HG03060 (cell line): ENCODE data around the gene KIRREL3.

Source experiments
- ATAC-seq: cut with Tn5 transposase; IDR thresholded peaks from one replicate; pipeline ENCODE4 v1.9.1; 2021; ENCODE audit warnings: low read depth, moderate number of reproducible peaks; ENCODE audit not compliant: unreplicated experiment

Gene KIRREL3

DNA sequence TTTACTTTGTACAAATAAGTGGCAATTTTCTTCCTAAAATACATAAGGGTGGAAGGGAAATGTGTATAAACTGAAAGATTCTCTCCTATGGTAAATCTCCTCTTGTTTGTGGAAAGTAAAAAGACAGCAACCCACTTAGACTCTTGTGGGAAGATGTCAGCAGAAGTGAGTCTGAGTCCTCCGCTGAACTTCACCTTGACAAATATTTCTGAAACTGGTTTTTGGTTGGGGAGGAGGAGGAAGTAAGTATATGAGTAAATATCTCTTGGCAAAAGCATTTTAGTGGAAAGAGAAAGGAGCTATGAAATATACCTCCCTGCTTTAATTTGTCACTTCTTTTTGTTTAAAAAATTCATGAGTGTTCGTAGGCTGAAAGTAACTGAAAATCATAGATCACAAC lies 196.2 kb downstream of the KIRREL3 start:
- ATAC-seq = no peak

DNA sequence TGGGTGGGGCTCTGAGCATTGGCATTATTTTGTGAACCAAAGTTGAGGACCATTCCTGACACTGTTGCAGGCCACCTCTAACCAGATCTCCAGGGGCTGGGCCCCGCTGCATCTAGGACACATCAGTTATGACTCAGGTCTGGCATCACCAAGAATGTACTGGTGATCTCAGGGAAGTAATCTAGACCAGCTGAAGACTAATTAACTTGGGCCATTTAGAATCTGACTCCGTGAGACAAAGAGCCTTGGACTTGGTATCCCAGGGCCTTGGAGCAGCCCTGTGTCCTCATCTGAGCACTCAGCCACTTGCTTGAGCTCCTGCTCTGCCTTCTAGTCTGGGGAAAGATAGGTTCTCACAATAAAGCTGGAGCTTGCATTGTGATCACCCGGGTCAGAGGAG lies 200.6 kb downstream of the KIRREL3 start:
- no peak for ATAC-seq

DNA sequence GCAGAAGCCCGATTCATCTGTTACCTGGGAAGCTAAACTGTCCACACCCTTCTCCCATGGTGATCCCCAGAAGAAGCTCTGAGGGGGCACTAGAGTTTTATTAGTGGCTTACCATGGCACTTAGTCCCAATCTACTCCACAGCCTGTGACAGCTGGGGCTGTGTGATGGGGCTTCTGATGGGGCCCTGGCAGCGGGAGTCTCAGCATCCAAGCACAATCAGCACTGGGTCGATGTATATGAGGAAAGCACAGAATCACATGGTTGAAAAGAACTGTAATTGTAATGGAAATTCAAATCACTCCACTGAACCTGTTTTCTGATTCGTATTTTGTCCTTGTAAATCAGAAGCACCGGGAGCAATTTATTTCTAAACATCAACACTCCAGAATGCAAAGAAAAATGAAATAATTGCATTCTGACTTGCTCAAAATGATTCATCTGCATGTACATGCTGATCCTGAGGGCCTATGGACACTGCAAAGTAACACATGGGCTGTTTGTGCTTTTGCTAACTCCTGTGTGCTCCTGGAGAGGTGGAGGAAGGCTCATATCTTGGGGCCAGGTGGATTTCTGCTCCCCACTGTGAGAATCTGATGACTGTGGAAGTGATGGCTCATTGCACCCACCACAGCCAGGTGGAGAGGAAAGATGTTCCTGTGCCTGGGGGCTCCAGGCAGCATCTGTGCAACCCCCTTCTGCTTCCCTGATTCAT lies 203.0 kb downstream of the KIRREL3 start:
- no peak for ATAC-seq

- ATAC-seq = no peak
These were observed 207.0 kb downstream of the KIRREL3 start for GRCh38 chr11:126793596-126793995.

DNA sequence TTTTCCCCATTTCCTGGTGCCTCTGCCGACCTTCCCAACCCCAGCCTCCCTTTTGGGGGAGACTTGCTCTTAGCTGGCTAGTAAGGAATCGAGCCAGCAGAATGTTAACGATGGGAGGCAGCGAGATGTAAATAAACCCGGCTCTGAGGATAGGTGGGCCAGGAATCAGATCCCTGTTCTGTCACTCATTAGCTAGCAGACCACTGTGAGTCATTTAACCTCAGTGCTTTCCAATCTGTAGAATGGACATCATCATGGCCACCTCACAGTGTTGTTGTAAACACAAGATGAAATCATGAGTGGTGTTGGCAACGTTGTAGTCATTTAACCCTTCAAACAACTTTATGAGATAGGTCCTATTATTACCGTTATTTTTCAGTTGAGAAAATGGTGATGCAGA lies 208.6 kb downstream of the KIRREL3 start:
- ATAC-seq = no peak

DNA sequence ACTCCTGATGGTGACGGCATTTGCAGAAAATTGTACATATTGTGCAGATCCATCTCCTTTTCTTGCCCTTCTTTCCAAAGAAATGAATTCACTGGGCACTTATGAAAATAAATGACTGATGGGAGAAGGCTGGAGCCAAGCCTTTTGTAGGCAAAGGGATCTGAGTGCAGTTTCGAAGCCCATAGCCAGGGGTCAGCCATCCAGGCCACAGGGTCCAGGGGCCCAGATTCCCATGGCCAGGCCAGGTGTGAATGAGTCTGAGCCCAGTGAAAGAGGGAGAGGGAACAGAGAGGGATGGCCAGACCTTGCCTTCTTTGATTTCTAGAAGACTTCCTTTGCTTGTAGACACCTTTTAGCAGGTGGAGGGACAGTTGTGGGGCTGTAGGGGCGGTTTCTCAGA lies 209.1 kb downstream of the KIRREL3 start:
- no peak for ATAC-seq

GRCh38 chr11:126790550-126791081 lies 210.0 kb downstream of the KIRREL3 start:
- ATAC-seq = no peak

GRCh38 chr11:126782810-126783209 lies 217.8 kb downstream of the KIRREL3 start:
- ATAC-seq = no peak

GRCh38 chr11:126781942-126782341 lies 218.6 kb downstream of the KIRREL3 start:
- no peak for ATAC-seq

DNA sequence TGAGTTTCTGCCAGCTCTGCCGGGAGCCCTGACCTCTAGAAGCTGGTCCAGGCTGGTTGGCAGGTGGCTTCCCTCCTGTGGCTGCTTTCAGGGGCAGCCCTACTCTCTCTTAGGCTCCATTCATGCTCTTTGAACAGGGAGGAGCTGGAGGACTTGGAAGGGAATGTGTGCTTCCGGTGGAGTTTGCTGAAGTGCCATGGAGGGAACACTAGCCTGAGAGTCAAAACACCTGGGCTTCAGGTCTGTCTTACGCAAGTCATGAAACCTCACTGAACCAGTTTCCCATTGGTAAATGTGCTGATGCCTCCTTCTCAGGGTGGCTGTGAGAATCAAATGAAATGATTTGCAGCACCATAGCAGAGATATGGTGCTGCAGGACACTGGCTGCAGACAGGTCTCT lies 224.5 kb downstream of the KIRREL3 start:
- ATAC-seq = no peak

DNA sequence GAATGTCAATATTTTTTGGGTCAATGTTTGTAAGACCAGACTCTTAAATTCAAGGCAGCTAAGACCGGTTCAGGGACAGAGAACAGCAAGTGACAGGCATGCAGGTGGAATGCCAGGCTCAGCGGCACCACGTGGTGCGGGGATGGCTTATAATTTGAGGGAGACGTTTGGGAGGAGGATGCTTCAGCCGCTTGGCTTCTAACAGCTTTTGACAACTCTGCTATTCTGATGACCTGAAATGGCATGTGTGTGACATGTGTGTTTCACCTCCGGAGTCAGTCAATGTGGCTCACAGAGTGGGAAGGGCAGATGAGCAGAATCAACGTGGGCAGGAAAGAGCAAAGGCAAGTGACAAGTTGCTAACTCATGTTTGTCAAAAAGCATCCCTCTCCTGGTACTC lies 228.3 kb downstream of the KIRREL3 start:
- ATAC-seq = no peak

- no peak for ATAC-seq
These were observed 231.9 kb downstream of the KIRREL3 start for GRCh38 chr11:126768702-126769101.

DNA sequence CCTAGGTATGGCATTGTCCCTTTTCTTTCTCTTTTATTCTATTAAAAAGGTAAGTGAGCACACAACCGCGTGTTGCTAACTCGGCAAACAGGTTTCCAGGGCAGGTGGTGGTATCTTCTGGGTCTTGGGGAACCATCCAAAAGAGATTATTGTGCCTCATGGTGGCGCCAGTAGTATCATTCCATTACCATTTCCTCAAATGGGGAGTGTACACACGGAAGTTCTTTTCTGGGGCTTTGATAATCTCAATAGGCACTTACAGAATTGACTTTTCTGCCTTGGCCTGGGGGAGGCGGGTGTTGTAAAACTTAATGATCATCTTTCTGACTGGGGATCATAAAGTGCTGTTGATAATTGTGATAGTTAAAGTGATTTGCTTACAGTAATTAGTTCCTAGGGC lies 234.1 kb downstream of the KIRREL3 start:
- no peak for ATAC-seq

DNA sequence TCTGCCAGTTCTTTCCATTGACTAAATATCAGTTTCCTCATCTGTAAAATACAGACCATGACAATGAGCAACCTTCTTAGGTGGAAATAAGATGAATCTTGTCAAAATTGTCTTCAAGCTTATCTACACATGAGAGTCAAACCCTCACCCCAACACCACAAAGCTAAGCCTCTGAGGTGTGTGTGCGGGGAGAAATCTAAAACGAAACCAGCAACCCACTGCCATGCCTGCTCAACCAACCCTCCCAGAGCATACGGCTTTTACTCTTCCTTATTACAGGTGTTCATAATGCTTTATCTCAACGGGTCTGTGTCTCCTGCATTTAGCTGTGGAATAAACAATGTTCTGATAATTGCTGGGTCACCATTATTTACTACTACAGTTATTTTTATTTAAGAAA lies 235.4 kb downstream of the KIRREL3 start:
- ATAC-seq = no peak

DNA sequence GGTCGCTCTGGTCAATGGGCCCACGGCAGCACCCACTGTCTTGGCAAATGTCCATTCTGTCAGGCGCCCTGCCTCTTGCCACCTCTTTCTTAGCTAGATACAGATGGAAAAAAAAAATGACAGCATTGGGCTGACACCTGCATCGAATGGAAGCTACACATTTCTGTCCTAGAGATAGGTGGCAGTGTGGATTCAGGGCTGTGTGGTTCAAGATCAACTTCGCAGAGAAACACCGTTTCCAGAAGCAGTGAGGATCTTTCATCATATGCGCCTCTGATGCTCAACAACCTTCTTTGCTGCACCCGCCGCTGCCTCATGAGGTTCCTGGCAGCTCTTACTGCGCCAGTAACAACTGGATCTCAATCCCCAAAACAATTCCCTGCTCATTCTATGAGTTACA lies 236.3 kb downstream of the KIRREL3 start:
- no peak for ATAC-seq

- ATAC-seq = no peak
These were observed 243.7 kb downstream of the KIRREL3 start for GRCh38 chr11:126756855-126757254.

DNA sequence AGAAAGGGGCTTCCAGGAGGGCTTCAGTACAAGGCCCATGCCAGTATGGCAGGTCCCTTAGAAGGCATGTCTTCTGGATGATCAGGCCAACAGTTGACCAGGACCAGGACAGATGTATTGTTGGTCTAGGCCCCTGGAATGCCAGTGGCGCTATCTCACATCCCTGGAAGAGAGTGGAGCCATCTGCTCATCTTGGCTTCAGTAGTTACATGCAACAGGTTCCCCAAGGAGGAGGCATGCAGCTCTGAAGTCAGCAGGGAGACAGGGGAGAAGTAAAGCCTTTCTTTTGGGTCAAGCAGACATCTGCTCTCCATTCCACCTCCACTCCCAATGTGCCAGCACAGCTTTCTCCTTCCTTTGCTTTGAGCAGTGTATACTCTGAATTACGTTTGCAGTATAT lies 244.1 kb downstream of the KIRREL3 start:
- ATAC-seq = no peak

DNA sequence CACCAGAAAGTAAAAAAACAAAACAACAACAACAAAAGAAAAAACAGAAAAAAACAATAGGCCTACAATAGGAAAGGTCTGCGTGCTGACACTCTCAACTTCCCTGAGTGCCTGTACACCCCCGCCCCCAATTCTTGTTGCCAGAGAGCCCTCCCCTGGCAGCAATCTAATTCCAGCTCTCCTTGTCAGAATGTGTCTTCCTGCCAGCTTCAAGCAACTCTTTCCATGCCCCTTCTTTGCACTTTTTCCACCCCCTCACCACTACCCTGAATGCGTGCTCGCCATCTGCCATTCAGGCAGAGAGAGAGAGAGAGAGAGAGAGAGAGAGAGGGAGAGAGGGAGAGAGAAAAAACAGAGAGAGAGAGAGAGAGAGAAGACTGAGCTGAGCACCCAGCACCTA lies 245.0 kb downstream of the KIRREL3 start:
- no peak for ATAC-seq

DNA sequence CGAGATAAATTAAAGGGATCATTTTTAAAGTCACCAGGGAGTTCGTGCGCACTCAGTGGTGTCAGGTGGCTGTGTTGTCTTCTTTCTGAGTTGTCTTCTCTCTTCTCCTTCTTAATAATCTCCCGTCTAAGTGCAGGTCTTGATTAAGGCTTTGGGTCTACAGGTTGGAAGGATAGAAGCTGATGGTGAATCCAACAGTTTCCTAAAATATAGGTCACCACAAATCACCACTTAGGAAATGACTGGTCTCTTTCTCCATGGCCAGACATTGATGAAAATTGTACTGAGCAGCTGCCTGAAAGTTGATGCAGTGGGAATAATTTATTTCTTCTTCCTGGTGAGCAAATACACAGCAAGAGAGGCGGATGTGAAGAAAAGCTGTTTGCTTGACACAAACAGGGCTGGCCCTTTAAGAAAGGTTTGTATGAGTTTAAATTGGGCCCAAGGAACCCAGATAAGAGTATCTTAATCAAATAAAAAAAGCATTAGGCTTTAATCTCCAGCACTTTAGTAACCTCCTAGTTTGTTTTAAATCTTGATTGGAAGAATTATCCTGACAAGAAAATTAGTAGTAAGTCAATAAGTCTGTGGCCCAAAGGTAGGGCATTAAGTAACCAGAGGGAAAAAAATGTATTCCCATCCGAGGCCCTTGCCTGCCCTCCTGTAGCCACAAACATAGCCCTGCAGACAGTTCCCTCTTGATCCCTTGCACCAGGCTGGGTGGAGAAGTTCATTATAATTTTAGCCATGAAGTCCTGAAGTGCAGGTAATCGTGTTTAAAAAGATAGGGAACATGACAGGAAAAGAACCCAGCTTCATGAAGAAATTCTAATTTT lies 245.8 kb downstream of the KIRREL3 start:
- ATAC-seq = no peak

DNA sequence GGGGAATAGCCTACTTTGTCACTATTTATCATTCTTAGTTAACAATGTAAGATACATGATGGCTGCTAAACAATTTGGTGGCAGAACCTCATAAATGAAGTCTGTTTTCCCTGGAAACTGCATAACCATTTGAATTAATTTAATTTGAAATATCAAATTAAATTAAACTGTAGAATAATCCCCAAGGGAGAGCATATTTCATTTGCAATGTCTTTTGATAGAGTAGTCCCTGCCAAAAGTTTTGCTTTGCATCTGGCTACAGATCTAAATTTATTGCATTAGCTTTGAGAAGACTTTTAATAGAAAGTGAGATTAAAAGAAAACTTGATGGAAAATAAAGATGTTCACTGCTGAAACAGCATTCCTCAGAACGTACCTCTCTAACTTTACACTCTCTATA lies 246.6 kb downstream of the KIRREL3 start:
- no peak for ATAC-seq

DNA sequence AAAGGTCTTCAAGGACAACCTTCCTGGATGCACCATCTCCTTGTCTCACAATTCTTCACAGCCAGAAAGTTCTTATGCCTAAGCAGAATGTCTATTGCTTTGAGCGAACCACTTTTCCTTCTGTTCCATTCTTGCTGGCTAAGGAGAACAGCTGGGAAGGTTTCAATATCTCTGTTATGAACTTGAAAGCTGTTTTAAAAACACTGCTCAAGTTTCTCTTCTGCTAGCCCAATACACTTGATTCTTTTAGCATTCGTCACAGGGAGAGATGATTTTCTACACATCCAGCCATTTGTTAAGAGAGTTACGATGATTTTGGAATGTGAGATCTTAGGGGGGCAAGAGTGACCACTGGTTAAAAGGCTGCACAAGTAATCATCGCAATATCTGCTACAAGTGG lies 249.3 kb downstream of the KIRREL3 start:
- no peak for ATAC-seq

GRCh38 chr11:126748793-126749192 lies 251.8 kb downstream of the KIRREL3 start:
- ATAC-seq = no peak
